ENCODE data around the gene F11R.
"Not testable (repeated sequence)": the region's sequence is repeated elsewhere in the genome, so short reads cannot be mapped to it uniquely, and the experiment has no call there.

Gene F11R

GRCh38 chr1:160996178-160996577 lies 24.8 kb downstream of the F11R start:
- H3K27me3 ChIP-seq (ENCODE audit: control insufficient read depth, insufficient read depth, low read length, poor library complexity, severe bottlenecking) = no peaks in the 10 kb centered on the region
- 90 to 91% methylated on average over 3 of the region's 3 CpGs for WGBS, 2 experiments
- no peaks in the 10 kb centered on the region for H3K4me1 ChIP-seq (ENCODE audit: control insufficient read depth, insufficient read depth, low read length)
- H3K27ac ChIP-seq (ENCODE audit: insufficient read depth, low read depth, low read length, poor library complexity, severe bottlenecking) = no peak overlapping the region
- H3K9me3 ChIP-seq (ENCODE audit: control insufficient read depth, low read length) = no peaks in the 10 kb centered on the region
- H3K4me3 ChIP-seq (ENCODE audit: insufficient read depth, low read depth, low read length) = no peak overlapping the region
- peaks cover 18% of the 10 kb centered on the region for H3K36me3 ChIP-seq (ENCODE audit: control insufficient read depth, insufficient read depth, low read length)

GRCh38 chr1:160993544-160994193 lies 27.3 kb downstream of the F11R start:
- H3K36me3 ChIP-seq (ENCODE audit: control insufficient read depth, insufficient read depth, low read length) = no peaks in the 10 kb centered on the region
- no peaks in the 10 kb centered on the region for H3K9me3 ChIP-seq (ENCODE audit: control insufficient read depth, low read length)
- no peaks in the 10 kb centered on the region for H3K4me1 ChIP-seq (ENCODE audit: control insufficient read depth, insufficient read depth, low read length)
- 93 to 97% methylated on average over 14 of the region's 14 CpGs for WGBS, 2 experiments
- no peak overlapping the region for H3K4me3 ChIP-seq (ENCODE audit: insufficient read depth, low read depth, low read length)
- H3K27me3 ChIP-seq (ENCODE audit: control insufficient read depth, insufficient read depth, low read length, poor library complexity, severe bottlenecking) = no peaks in the 10 kb centered on the region
- H3K27ac ChIP-seq (ENCODE audit: insufficient read depth, low read depth, low read length, poor library complexity, severe bottlenecking) = no peak overlapping the region

GRCh38 chr1:160992036-160992435 lies 28.9 kb downstream of the F11R start:
- H3K27me3 ChIP-seq (ENCODE audit: control insufficient read depth, insufficient read depth, low read length, poor library complexity, severe bottlenecking); H3K9me3 ChIP-seq (ENCODE audit: control insufficient read depth, low read length); H3K4me3 ChIP-seq (ENCODE audit: insufficient read depth, low read depth, low read length); H3K4me1 ChIP-seq (ENCODE audit: control insufficient read depth, insufficient read depth, low read length); H3K27ac ChIP-seq (ENCODE audit: insufficient read depth, low read depth, low read length, poor library complexity, severe bottlenecking); H3K36me3 ChIP-seq (ENCODE audit: control insufficient read depth, insufficient read depth, low read length): not testable (repeated sequence)
- WGBS, 2 experiments = 94 to 98% methylated on average over 3 to 4 of the region's 4 CpGs

GRCh38 chr1:160987359-160988050 lies 33.4 kb downstream of the F11R start:
- Histone ChIP-seq H3K4me3 (ENCODE audit: insufficient read depth, low read depth, low read length) (no peak overlapping the region), H3K36me3 (ENCODE audit: control insufficient read depth, insufficient read depth, low read length) (no peaks in the 10 kb centered on the region)

GRCh38 chr1:160985723-160986122 lies 35.2 kb downstream of the F11R start:
- no peaks in the 10 kb centered on the region for H3K4me1 ChIP-seq (ENCODE audit: control insufficient read depth, insufficient read depth, low read length)
- H3K27me3 ChIP-seq (ENCODE audit: control insufficient read depth, insufficient read depth, low read length, poor library complexity, severe bottlenecking) = peaks cover 19% of the 10 kb centered on the region
- WGBS, 2 experiments = 96 to 98% methylated on average over 3 to 4 of the region's 4 CpGs
- H3K9me3 ChIP-seq (ENCODE audit: control insufficient read depth, low read length) = no peaks in the 10 kb centered on the region
- H3K36me3 ChIP-seq (ENCODE audit: control insufficient read depth, insufficient read depth, low read length) = no peaks in the 10 kb centered on the region
- H3K4me3 ChIP-seq (ENCODE audit: insufficient read depth, low read depth, low read length) = no peak overlapping the region
- no peak overlapping the region for H3K27ac ChIP-seq (ENCODE audit: insufficient read depth, low read depth, low read length, poor library complexity, severe bottlenecking)

More at GRCh38 chr1:160987359-160988050, 33.4 kb downstream of the F11R start:
- H3K27ac ChIP-seq (ENCODE audit: insufficient read depth, low read depth, low read length, poor library complexity, severe bottlenecking) = no peak overlapping the region
- 48 to 50% methylated on average over 8 of the region's 8 CpGs for WGBS, 2 experiments
- H3K9me3 ChIP-seq (ENCODE audit: control insufficient read depth, low read length) = no peaks in the 10 kb centered on the region
- H3K27me3 ChIP-seq (ENCODE audit: control insufficient read depth, insufficient read depth, low read length, poor library complexity, severe bottlenecking) = peaks cover 2% of the 10 kb centered on the region
- no peaks in the 10 kb centered on the region for H3K4me1 ChIP-seq (ENCODE audit: control insufficient read depth, insufficient read depth, low read length)

GRCh38 chr1:160981584-160982411 lies 39.2 kb downstream of the F11R start:
- 19 to 28% methylated on average over 42 of the region's 42 CpGs for WGBS, 2 experiments
- H3K36me3 ChIP-seq (ENCODE audit: control insufficient read depth, insufficient read depth, low read length) = no peaks in the 10 kb centered on the region
- H3K9me3 ChIP-seq (ENCODE audit: control insufficient read depth, low read length) = no peaks in the 10 kb centered on the region
- no peaks in the 10 kb centered on the region for H3K4me1 ChIP-seq (ENCODE audit: control insufficient read depth, insufficient read depth, low read length)
- peak overlapping the region; percentile 32 for H3K4me3 ChIP-seq (ENCODE audit: insufficient read depth, low read depth, low read length)
- peaks cover 21% of the 10 kb centered on the region for H3K27me3 ChIP-seq (ENCODE audit: control insufficient read depth, insufficient read depth, low read length, poor library complexity, severe bottlenecking)
- H3K27ac ChIP-seq (ENCODE audit: insufficient read depth, low read depth, low read length, poor library complexity, severe bottlenecking) = no peak overlapping the region

- peaks cover 21% of the 10 kb centered on the region for H3K27me3 ChIP-seq (ENCODE audit: control insufficient read depth, insufficient read depth, low read length, poor library complexity, severe bottlenecking)
- no peaks in the 10 kb centered on the region for H3K36me3 ChIP-seq (ENCODE audit: control insufficient read depth, insufficient read depth, low read length)
- no peak overlapping the region for H3K27ac ChIP-seq (ENCODE audit: insufficient read depth, low read depth, low read length, poor library complexity, severe bottlenecking)
- H3K4me3 ChIP-seq (ENCODE audit: insufficient read depth, low read depth, low read length) = no peak overlapping the region
- H3K4me1 ChIP-seq (ENCODE audit: control insufficient read depth, insufficient read depth, low read length) = no peaks in the 10 kb centered on the region
- WGBS, 2 experiments = 87 to 93% methylated on average over 2 of the region's 2 CpGs
- H3K9me3 ChIP-seq (ENCODE audit: control insufficient read depth, low read length) = no peaks in the 10 kb centered on the region
These were observed 41.7 kb downstream of the F11R start for GRCh38 chr1:160979286-160979685.

GRCh38 chr1:160978510-160978927 lies 42.4 kb downstream of the F11R start:
- no peaks in the 10 kb centered on the region for H3K4me1 ChIP-seq (ENCODE audit: control insufficient read depth, insufficient read depth, low read length)
- no peaks in the 10 kb centered on the region for H3K9me3 ChIP-seq (ENCODE audit: control insufficient read depth, low read length)
- H3K27ac ChIP-seq (ENCODE audit: insufficient read depth, low read depth, low read length, poor library complexity, severe bottlenecking) = no peak overlapping the region
- H3K27me3 ChIP-seq (ENCODE audit: control insufficient read depth, insufficient read depth, low read length, poor library complexity, severe bottlenecking) = peaks cover 21% of the 10 kb centered on the region
- H3K36me3 ChIP-seq (ENCODE audit: control insufficient read depth, insufficient read depth, low read length) = no peaks in the 10 kb centered on the region
- no peak overlapping the region for H3K4me3 ChIP-seq (ENCODE audit: insufficient read depth, low read depth, low read length)
- WGBS, 2 experiments = 95 to 96% methylated on average over 10 to 11 of the region's 11 CpGs

GRCh38 chr1:160975026-160975425 lies 45.9 kb downstream of the F11R start:
- no peak overlapping the region for H3K4me3 ChIP-seq (ENCODE audit: insufficient read depth, low read depth, low read length)
- H3K9me3 ChIP-seq (ENCODE audit: control insufficient read depth, low read length) = no peaks in the 10 kb centered on the region
- no peaks in the 10 kb centered on the region for H3K36me3 ChIP-seq (ENCODE audit: control insufficient read depth, insufficient read depth, low read length)
- no peak overlapping the region for H3K27ac ChIP-seq (ENCODE audit: insufficient read depth, low read depth, low read length, poor library complexity, severe bottlenecking)
- WGBS, 2 experiments = 94 to 100% methylated on average over 1 of the region's 2 CpGs
- H3K4me1 ChIP-seq (ENCODE audit: control insufficient read depth, insufficient read depth, low read length) = peaks cover 2% of the 10 kb centered on the region
- H3K27me3 ChIP-seq (ENCODE audit: control insufficient read depth, insufficient read depth, low read length, poor library complexity, severe bottlenecking) = no peaks in the 10 kb centered on the region

GRCh38 chr1:160973491-160973890 lies 47.5 kb downstream of the F11R start:
- H3K4me1 ChIP-seq (ENCODE audit: control insufficient read depth, insufficient read depth, low read length) = peaks cover 2% of the 10 kb centered on the region
- H3K27ac ChIP-seq (ENCODE audit: insufficient read depth, low read depth, low read length, poor library complexity, severe bottlenecking) = no peak overlapping the region
- no peaks in the 10 kb centered on the region for H3K9me3 ChIP-seq (ENCODE audit: control insufficient read depth, low read length)
- H3K36me3 ChIP-seq (ENCODE audit: control insufficient read depth, insufficient read depth, low read length) = no peaks in the 10 kb centered on the region
- 83 to 92% methylated on average over 3 to 4 of the region's 4 CpGs for WGBS, 2 experiments
- no peak overlapping the region for H3K4me3 ChIP-seq (ENCODE audit: insufficient read depth, low read depth, low read length)
- H3K27me3 ChIP-seq (ENCODE audit: control insufficient read depth, insufficient read depth, low read length, poor library complexity, severe bottlenecking) = no peaks in the 10 kb centered on the region
